Fibroblast of skin of abdomen (primary cell): ENCODE data around the gene PAEP.

Source experiments
- DNase-seq: peaks from one replicate; pipeline ENCODE4 v3.0.0-alpha.2; 2013

Gene PAEP

GRCh38 chr9:135604437-135605237 lies 43.1 kb downstream of the PAEP start:
- DNase-seq, result no peak

- DNase-seq, result no peak
Observed at GRCh38 chr9:135605238-135605781, 43.8 kb downstream of the PAEP start.

- no peak for DNase-seq
Observed at GRCh38 chr9:135606885-135607259, 45.3 kb downstream of the PAEP start.

- DNase-seq, result no peak
Observed at GRCh38 chr9:135607401-135608293, 46.1 kb downstream of the PAEP start.

- no peak for DNase-seq
Observed at GRCh38 chr9:135608294-135608998, 46.9 kb downstream of the PAEP start.

- DNase-seq, result no peak
Observed at GRCh38 chr9:135608999-135609317, 47.4 kb downstream of the PAEP start.

- no peak for DNase-seq
Observed at GRCh38 chr9:135609366-135609955, 47.9 kb downstream of the PAEP start.

DNA sequence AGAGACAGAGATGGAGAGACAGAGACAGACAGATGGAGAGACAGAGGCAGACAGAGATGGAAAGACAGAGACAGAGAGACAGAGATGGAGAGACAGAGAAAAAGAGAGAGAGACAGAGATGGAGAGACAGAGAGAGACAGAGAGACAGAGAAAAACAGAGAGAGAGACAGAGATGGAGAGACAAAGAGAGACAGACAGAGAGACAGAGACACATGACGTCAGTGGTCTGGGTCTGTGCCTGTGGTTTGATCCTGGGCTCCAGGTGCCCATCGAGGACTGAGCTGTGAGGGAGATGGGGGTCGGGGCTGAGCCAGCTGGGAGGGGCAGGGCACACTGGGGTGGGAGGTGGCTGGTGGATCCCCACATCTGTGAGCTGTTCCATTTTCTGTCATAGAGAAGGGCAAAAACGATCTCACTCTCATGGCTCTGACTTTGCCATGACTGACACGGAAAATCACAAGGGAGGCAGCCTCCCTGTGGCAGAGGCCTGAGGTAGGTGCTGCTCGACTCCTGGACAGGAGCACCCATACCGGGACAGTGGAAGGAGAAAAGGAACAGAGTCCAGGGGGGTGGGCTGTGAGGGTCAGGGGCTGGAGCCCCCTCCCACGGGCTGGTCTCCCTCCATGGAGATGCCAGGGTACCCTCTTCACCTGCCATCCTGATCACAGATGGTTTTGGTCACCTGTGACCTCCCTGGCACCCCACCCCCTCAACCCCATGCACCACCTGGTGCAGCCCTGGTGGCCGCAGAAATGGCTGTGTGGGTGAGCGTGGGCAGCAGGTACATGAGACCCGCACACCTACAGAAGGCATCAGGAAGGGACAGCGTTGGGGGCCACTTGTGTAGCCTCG lies 49.0 kb downstream of the PAEP start:
- DNase-seq, result no peak

DNA sequence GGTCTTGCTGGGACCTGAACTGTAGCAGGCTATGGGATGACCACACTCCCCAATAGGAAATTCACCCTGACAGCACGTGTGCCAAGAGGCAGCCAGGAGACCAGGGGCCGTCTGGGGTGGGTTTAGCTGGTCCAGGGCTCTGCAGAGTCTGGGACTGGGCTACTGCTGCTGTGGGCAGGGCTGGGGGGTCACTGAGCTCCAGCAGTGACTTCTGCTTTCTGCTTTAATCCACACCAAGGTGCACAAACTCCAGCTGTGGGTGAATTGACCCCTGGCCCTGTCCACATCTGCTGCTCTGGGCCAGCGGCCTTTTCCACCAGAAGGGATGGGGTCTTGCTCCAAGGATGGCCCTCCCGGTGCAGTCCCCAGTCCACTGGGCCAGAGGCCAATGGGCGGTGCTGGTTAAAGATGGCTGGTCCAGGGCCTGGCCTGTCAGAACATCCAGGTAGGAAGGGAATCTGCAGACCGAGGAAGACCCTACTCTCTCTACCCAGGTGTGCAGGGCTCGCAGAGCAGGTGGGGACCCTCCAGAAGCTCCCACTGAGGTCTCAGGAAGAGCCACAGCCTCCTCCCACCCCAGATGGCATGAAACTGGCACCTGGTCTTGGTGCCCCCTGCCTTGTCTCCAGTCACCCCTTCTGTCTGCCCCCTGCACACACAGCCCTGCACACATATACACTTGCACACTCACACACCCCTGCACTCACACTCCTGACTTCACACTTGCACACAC lies 49.8 kb downstream of the PAEP start:
- DNase-seq, result no peak

GRCh38 chr9:135611875-135612209 lies 50.3 kb downstream of the PAEP start:
- no peak for DNase-seq

GRCh38 chr9:135612437-135612836 lies 50.9 kb downstream of the PAEP start:
- no peak for DNase-seq

DNA sequence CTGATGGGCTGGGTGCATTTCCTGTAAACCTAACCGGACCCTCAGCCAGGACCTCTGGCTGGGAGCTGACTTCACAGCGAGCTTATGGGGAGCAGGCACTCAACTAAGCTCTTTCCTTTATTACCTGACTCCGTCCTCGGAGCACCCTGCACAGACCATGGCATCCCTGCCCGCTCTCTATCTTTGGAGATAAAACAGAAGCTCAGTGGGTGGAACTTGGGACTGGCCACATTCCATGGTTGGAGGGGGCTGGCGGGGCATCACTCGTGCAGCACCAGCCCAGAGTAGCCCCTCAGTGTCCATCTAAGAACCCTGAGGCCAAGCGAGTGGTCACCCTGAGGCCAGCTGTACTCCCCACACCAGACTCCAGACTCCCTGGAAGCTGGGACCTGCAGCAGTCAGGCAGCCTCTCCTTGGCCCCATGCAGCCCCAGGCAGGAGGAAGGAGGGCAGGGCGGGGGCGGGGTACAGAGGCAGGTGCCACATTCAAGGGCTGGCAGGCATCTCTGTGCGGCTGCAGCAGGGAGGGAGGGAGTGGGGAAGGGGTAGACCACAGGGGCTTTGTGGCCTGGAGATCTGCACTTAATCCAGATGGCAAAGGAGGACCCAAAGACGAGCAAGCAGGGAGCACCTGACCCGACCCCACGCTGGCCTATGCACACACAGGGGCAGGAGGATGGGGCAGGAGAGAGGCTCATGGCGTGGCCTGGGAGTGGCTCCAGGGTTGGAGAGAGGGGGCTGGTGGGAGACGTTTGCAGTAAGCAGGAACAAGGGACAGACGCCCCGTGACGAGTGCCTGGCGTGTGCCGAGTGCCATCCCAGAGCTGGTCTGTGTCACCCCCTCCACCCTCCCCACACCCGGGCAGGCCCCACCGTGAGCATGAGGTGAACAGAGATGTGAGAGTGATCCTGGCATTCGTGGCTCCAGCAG lies 51.7 kb downstream of the PAEP start:
- no peak for DNase-seq

GRCh38 chr9:135613946-135614805 lies 52.6 kb downstream of the PAEP start:
- DNase-seq, result no peak

- no peak for DNase-seq
Observed at GRCh38 chr9:135614821-135615665, 53.5 kb downstream of the PAEP start.

GRCh38 chr9:135615666-135616618 lies 54.4 kb downstream of the PAEP start:
- no peak for DNase-seq
